ENCODE data around the gene CASZ1.

The CASZ1 gene

GRCh38 chr1:10629816-10630571, 166.5 kb downstream of the CASZ1 start:
- no peak overlapping the region for H3K9ac ChIP-seq (ENCODE audit: low read depth, low read length)
- H3K27ac ChIP-seq (ENCODE audit: low read length): no peak overlapping the region
- H3K9me3 ChIP-seq (ENCODE audit: insufficient read depth, low read depth, low read length): no peaks in the 10 kb centered on the region
- H3K4me3 ChIP-seq (ENCODE audit: low read length): no peak overlapping the region
- H3K27me3 ChIP-seq (ENCODE audit: insufficient read depth, low read length): no peaks in the 10 kb centered on the region
- no peaks in the 10 kb centered on the region for H3K36me3 ChIP-seq (ENCODE audit: insufficient read depth, low read depth, low read length)
- peaks cover 17% of the 10 kb centered on the region for H3K4me1 ChIP-seq (ENCODE audit: insufficient read depth, low read length)

- Histone ChIP-seq H3K9ac (ENCODE audit: low read depth, low read length) (no peak overlapping the region), H3K9me3 (ENCODE audit: insufficient read depth, low read depth, low read length) (no peaks in the 10 kb centered on the region), H3K4me1 (ENCODE audit: insufficient read depth, low read length) (peaks cover 17% of the 10 kb centered on the region), H3K27me3 (ENCODE audit: insufficient read depth, low read length) (no peaks in the 10 kb centered on the region), H3K27ac (ENCODE audit: low read length) (no peak overlapping the region), H3K4me3 (ENCODE audit: low read length) (no peak overlapping the region), H3K36me3 (ENCODE audit: insufficient read depth, low read depth, low read length) (no peaks in the 10 kb centered on the region; the same call in 1 of the 2 replicates)
Observed at GRCh38 chr1:10629091-10629815, 167.2 kb downstream of the CASZ1 start.

GRCh38 chr1:10628685-10629084, 167.8 kb downstream of the CASZ1 start:
- Histone ChIP-seq H3K9ac (ENCODE audit: low read depth, low read length) (no peak overlapping the region), H3K4me1 (ENCODE audit: insufficient read depth, low read length) (peaks cover 17% of the 10 kb centered on the region), H3K27ac (ENCODE audit: low read length) (no peak overlapping the region), H3K4me3 (ENCODE audit: low read length) (no peak overlapping the region), H3K27me3 (ENCODE audit: insufficient read depth, low read length) (no peaks in the 10 kb centered on the region), H3K9me3 (ENCODE audit: insufficient read depth, low read depth, low read length) (no peaks in the 10 kb centered on the region), H3K36me3 (ENCODE audit: insufficient read depth, low read depth, low read length) (peaks cover 3% of the 10 kb centered on the region)

- Histone ChIP-seq H3K9ac (ENCODE audit: low read depth, low read length) (no peak overlapping the region), H3K27me3 (ENCODE audit: insufficient read depth, low read length) (no peaks in the 10 kb centered on the region), H3K27ac (ENCODE audit: low read length) (no peak overlapping the region), H3K4me1 (ENCODE audit: insufficient read depth, low read length) (peaks cover 4% of the 10 kb centered on the region), H3K4me3 (ENCODE audit: low read length) (no peak overlapping the region), H3K36me3 (ENCODE audit: insufficient read depth, low read depth, low read length) (peaks cover 6% of the 10 kb centered on the region), H3K9me3 (ENCODE audit: insufficient read depth, low read depth, low read length) (no peaks in the 10 kb centered on the region)
Observed at GRCh38 chr1:10626791-10627410, 169.5 kb downstream of the CASZ1 start.

GRCh38 chr1:10626131-10626731, 170.2 kb downstream of the CASZ1 start:
- Histone ChIP-seq H3K4me3 (ENCODE audit: low read length) (no peak overlapping the region), H3K9ac (ENCODE audit: low read depth, low read length) (no peak overlapping the region), H3K27ac (ENCODE audit: low read length) (no peak overlapping the region), H3K27me3 (ENCODE audit: insufficient read depth, low read length) (no peaks in the 10 kb centered on the region), H3K36me3 (ENCODE audit: insufficient read depth, low read depth, low read length) (peaks cover 6% of the 10 kb centered on the region), H3K9me3 (ENCODE audit: insufficient read depth, low read depth, low read length) (no peaks in the 10 kb centered on the region), H3K4me1 (ENCODE audit: insufficient read depth, low read length) (no peaks in the 10 kb centered on the region; the same call in 1 of the 2 replicates)

GRCh38 chr1:10625554-10625953, 170.9 kb downstream of the CASZ1 start:
- no peak overlapping the region for H3K9ac ChIP-seq (ENCODE audit: low read depth, low read length)
- H3K4me3 ChIP-seq (ENCODE audit: low read length): no peak overlapping the region
- no peaks in the 10 kb centered on the region for H3K4me1 ChIP-seq (ENCODE audit: insufficient read depth, low read length)
- peaks cover 6% of the 10 kb centered on the region for H3K36me3 ChIP-seq (ENCODE audit: insufficient read depth, low read depth, low read length)
- no peak overlapping the region for H3K27ac ChIP-seq (ENCODE audit: low read length)
- no peaks in the 10 kb centered on the region for H3K9me3 ChIP-seq (ENCODE audit: insufficient read depth, low read depth, low read length)
- no peaks in the 10 kb centered on the region for H3K27me3 ChIP-seq (ENCODE audit: insufficient read depth, low read length)

GRCh38 chr1:10625076-10625475, 171.4 kb downstream of the CASZ1 start:
- H3K27ac ChIP-seq (ENCODE audit: low read length): no peak overlapping the region
- H3K27me3 ChIP-seq (ENCODE audit: insufficient read depth, low read length): no peaks in the 10 kb centered on the region
- no peaks in the 10 kb centered on the region for H3K4me1 ChIP-seq (ENCODE audit: insufficient read depth, low read length)

GRCh38 chr1:10624256-10625050, 172.0 kb downstream of the CASZ1 start:
- H3K9me3 ChIP-seq (ENCODE audit: insufficient read depth, low read depth, low read length): no peaks in the 10 kb centered on the region
- no peak overlapping the region for H3K27ac ChIP-seq (ENCODE audit: low read length)
- no peak overlapping the region for H3K4me3 ChIP-seq (ENCODE audit: low read length)
- peaks cover 6% of the 10 kb centered on the region for H3K36me3 ChIP-seq (ENCODE audit: insufficient read depth, low read depth, low read length)
- H3K9ac ChIP-seq (ENCODE audit: low read depth, low read length): no peak overlapping the region
- H3K4me1 ChIP-seq (ENCODE audit: insufficient read depth, low read length): no peaks in the 10 kb centered on the region
- no peaks in the 10 kb centered on the region for H3K27me3 ChIP-seq (ENCODE audit: insufficient read depth, low read length)

More at GRCh38 chr1:10625076-10625475, 171.4 kb downstream of the CASZ1 start:
- Histone ChIP-seq H3K9ac (ENCODE audit: low read depth, low read length) (no peak overlapping the region), H3K36me3 (ENCODE audit: insufficient read depth, low read depth, low read length) (peaks cover 6% of the 10 kb centered on the region), H3K9me3 (ENCODE audit: insufficient read depth, low read depth, low read length) (no peaks in the 10 kb centered on the region), H3K4me3 (ENCODE audit: low read length) (no peak overlapping the region)

GRCh38 chr1:10623686-10624145, 172.7 kb downstream of the CASZ1 start:
- H3K27ac ChIP-seq (ENCODE audit: low read length): no peak overlapping the region
- H3K4me3 ChIP-seq (ENCODE audit: low read length): no peak overlapping the region
- H3K9me3 ChIP-seq (ENCODE audit: insufficient read depth, low read depth, low read length): no peaks in the 10 kb centered on the region
- peaks cover 6% of the 10 kb centered on the region for H3K36me3 ChIP-seq (ENCODE audit: insufficient read depth, low read depth, low read length)
- H3K27me3 ChIP-seq (ENCODE audit: insufficient read depth, low read length): no peaks in the 10 kb centered on the region
- H3K9ac ChIP-seq (ENCODE audit: low read depth, low read length): no peak overlapping the region
- H3K4me1 ChIP-seq (ENCODE audit: insufficient read depth, low read length): no peaks in the 10 kb centered on the region

- no peak overlapping the region for H3K27ac ChIP-seq (ENCODE audit: low read length)
- H3K9ac ChIP-seq (ENCODE audit: low read depth, low read length): no peak overlapping the region
- H3K9me3 ChIP-seq (ENCODE audit: insufficient read depth, low read depth, low read length): no peaks in the 10 kb centered on the region
- H3K4me3 ChIP-seq (ENCODE audit: low read length): no peak overlapping the region
- H3K4me1 ChIP-seq (ENCODE audit: insufficient read depth, low read length): no peaks in the 10 kb centered on the region
- peaks cover 6% of the 10 kb centered on the region for H3K36me3 ChIP-seq (ENCODE audit: insufficient read depth, low read depth, low read length)
- no peaks in the 10 kb centered on the region for H3K27me3 ChIP-seq (ENCODE audit: insufficient read depth, low read length)
Observed at GRCh38 chr1:10622910-10623685, 173.3 kb downstream of the CASZ1 start.

Measured in iPS-20b (cell line).